HEK293 (cell line): ENCODE results near the gene ARHGAP35.

ENCODE experiments used
- CTCF ChIA-PET: fragments of 350-600 bp; formaldehyde crosslinking; extraction: SDS; loops from one replicate; lab custom pipeline; 2021; ENCODE audit warnings: antibody characterized with exemption; lab: Yijun Ruan, JAX
- POLR2A ChIA-PET: fragments of 300-600 bp; formaldehyde crosslinking; extraction: SDS; loops from one replicate; lab custom pipeline; 2020; ENCODE audit warnings: antibody characterized with exemption, inconsistent platforms; lab: Yijun Ruan, JAX
- H3K27ac ChIP-seq: fragments of 200-500 bp; sonication (Bioruptor generic); 2 replicates; pipeline ENCODE4 v1.5.1; 2014; ENCODE audit warnings: low read depth, low read length, control low read depth, inconsistent platforms; ENCODE audit errors: extremely low read depth
- H3K36me3 ChIP-seq, 2 experiments: fragments of 200-500 bp in 1 of 2; sonication (Bioruptor generic) in 1 of 2; 1 replicate in 1 of 2; 2 replicates in 1 of 2; pipeline ENCODE4 v1.5.1; 2014 to 2017; ENCODE audit warnings: inconsistent platforms in 2 of 2, low read length in 2 of 2; ENCODE audit not compliant: control insufficient read depth in 2 of 2, insufficient read depth in 1 of 2
- H3K4me1 ChIP-seq: fragments of 200-500 bp; sonication (Bioruptor generic); 2 replicates; pipeline ENCODE4 v1.5.1; 2014; ENCODE audit warnings: mild to moderate bottlenecking, low read length, inconsistent platforms; ENCODE audit not compliant: control insufficient read depth, insufficient read depth
- H3K4me3 ChIP-seq: 2 replicates; pipeline ENCODE4 v1.5.1; 2011; ENCODE audit warnings: low read depth, mild to moderate bottlenecking, control low read depth, low read length, moderate library complexity
- H3K9me3 ChIP-seq: fragments of 200-500 bp; sonication (Bioruptor generic); 2 replicates; pipeline ENCODE4 v1.5.1; 2014; ENCODE audit warnings: low read depth, low read length, inconsistent platforms; ENCODE audit not compliant: control insufficient read depth, insufficient read depth
- IKZF3 ChIP-seq: fragments of 450-650 bp; IDR thresholded peaks from 2 replicates; pipeline ENCODE4 v1.5.0; 2018; ENCODE audit warnings: missing biosample characterization, mild to moderate bottlenecking, missing genetic modification characterization, moderate library complexity
- KLF8 ChIP-seq: fragments of 450-650 bp; formaldehyde crosslinking; IDR thresholded peaks from 2 replicates; pipeline ENCODE4 v1.5.1; 2016; ENCODE audit warnings: missing biosample characterization, missing genetic modification characterization
- PATZ1 ChIP-seq: fragments of 450-650 bp; formaldehyde crosslinking; IDR thresholded peaks from 2 replicates; pipeline ENCODE4 v1.5.1; 2016; ENCODE audit warnings: missing biosample characterization, missing genetic modification characterization
- SALL2 ChIP-seq: fragments of 450-650 bp; formaldehyde crosslinking; IDR thresholded peaks from 2 replicates; pipeline ENCODE4 v1.5.0; 2017; ENCODE audit warnings: missing biosample characterization, mild to moderate bottlenecking, missing genetic modification characterization, borderline replicate concordance
- YY2 ChIP-seq: fragments of 450-650 bp; formaldehyde crosslinking; IDR thresholded peaks from 2 replicates; pipeline ENCODE4 v1.5.1; 2016; ENCODE audit warnings: missing biosample characterization, missing genetic modification characterization
- ZBTB10 ChIP-seq: fragments of 450-650 bp; formaldehyde crosslinking; IDR thresholded peaks from 2 replicates; pipeline ENCODE4 v1.5.1; 2016; ENCODE audit warnings: missing biosample characterization, missing genetic modification characterization
- ZNF239 ChIP-seq: fragments of 450-650 bp; formaldehyde crosslinking; IDR thresholded peaks from 2 replicates; pipeline ENCODE4 v1.5.1; 2016; ENCODE audit warnings: missing biosample characterization, missing genetic modification characterization
- ZNF266 ChIP-seq: fragments of 450-650 bp; formaldehyde crosslinking; IDR thresholded peaks from 2 replicates; pipeline ENCODE4 v1.5.1; 2016; ENCODE audit warnings: missing biosample characterization, missing genetic modification characterization, low read depth
- ZNF280D ChIP-seq: fragments of 450-650 bp; formaldehyde crosslinking; IDR thresholded peaks from 2 replicates; pipeline ENCODE4 v1.5.1; 2016; ENCODE audit warnings: missing biosample characterization, missing genetic modification characterization
- ZNF324 ChIP-seq: fragments of 450-650 bp; formaldehyde crosslinking; IDR thresholded peaks from 2 replicates; pipeline ENCODE4 v1.5.1; 2016; ENCODE audit warnings: missing biosample characterization, missing genetic modification characterization
- ZNF335 ChIP-seq: fragments of 450-650 bp; formaldehyde crosslinking; conservative IDR thresholded peaks from 2 replicates; pipeline ENCODE4 v1.5.1; 2016; ENCODE audit warnings: missing biosample characterization, missing genetic modification characterization
- ZNF354C ChIP-seq: fragments of 450-650 bp; formaldehyde crosslinking; IDR thresholded peaks from 2 replicates; pipeline ENCODE4 v1.5.1; 2016; ENCODE audit warnings: missing biosample characterization, missing genetic modification characterization, low read depth, borderline replicate concordance
- ZNF404 ChIP-seq: fragments of 450-650 bp; formaldehyde crosslinking; IDR thresholded peaks from 2 replicates; pipeline ENCODE4 v1.5.1; 2017; ENCODE audit warnings: missing biosample characterization, missing genetic modification characterization
- ZNF501 ChIP-seq: fragments of 450-650 bp; formaldehyde crosslinking; IDR thresholded peaks from 2 replicates; pipeline ENCODE4 v1.5.1; 2016; ENCODE audit warnings: missing biosample characterization, missing genetic modification characterization
- ZNF600 ChIP-seq: fragments of 450-650 bp; formaldehyde crosslinking; IDR thresholded peaks from 2 replicates; pipeline ENCODE4 v1.5.1; 2016; ENCODE audit warnings: missing biosample characterization, missing genetic modification characterization
- ZNF624 ChIP-seq: fragments of 450-650 bp; formaldehyde crosslinking; IDR thresholded peaks from 2 replicates; pipeline ENCODE4 v1.5.1; 2017; ENCODE audit warnings: missing biosample characterization, missing genetic modification characterization
- ZNF701 ChIP-seq: fragments of 450-650 bp; formaldehyde crosslinking; IDR thresholded peaks from 2 replicates; pipeline ENCODE4 v1.5.1; 2016; ENCODE audit warnings: missing biosample characterization, missing genetic modification characterization
- ZNF837 ChIP-seq: fragments of 450-650 bp; formaldehyde crosslinking; IDR thresholded peaks from 2 replicates; pipeline ENCODE4 v1.5.1; 2016; ENCODE audit warnings: missing biosample characterization, missing genetic modification characterization
- ZNF843 ChIP-seq: fragments of 450-650 bp; formaldehyde crosslinking; IDR thresholded peaks from 2 replicates; pipeline ENCODE4 v1.5.1; 2016; ENCODE audit warnings: missing biosample characterization, missing genetic modification characterization
- ZSCAN5A ChIP-seq: fragments of 450-650 bp; formaldehyde crosslinking; IDR thresholded peaks from 2 replicates; pipeline ENCODE4 v1.5.1; 2016; ENCODE audit warnings: missing biosample characterization, missing genetic modification characterization

The ARHGAP35 gene

GRCh38 chr19:46909356-46909755, 48.6 kb downstream of the ARHGAP35 start:
- Histone ChIP-seq H3K9me3 (no peaks in the 10 kb centered on the region), H3K36me3 (no peaks in the 10 kb centered on the region), H3K4me1 (peaks cover 41% of the 10 kb centered on the region), H3K4me3 (no peak overlapping the region), H3K27ac (no peak overlapping the region)
- POLR2A ChIA-PET: no interaction called here
- TF ChIP-seq ZNF324: no peak
- TF ChIP-seq ZNF239 (tag by site-specific recombination): no peak
- no peak for TF ChIP-seq ZNF843 (tag by site-specific recombination)
- no peak for TF ChIP-seq IKZF3 (tag by site-specific recombination)
- TF ChIP-seq ZNF501 (tag by site-specific recombination): no peak
- TF ChIP-seq ZNF280D (tag by site-specific recombination): no peak
- no peak for TF ChIP-seq ZNF335
- TF ChIP-seq PATZ1 (tag by site-specific recombination): no peak
- TF ChIP-seq ZNF624 (tag by site-specific recombination): no peak
- TF ChIP-seq ZNF701 (tag by site-specific recombination): no peak
- no peak for TF ChIP-seq KLF8 (tag by site-specific recombination)
- TF ChIP-seq ZBTB10 (tag by site-specific recombination): no peak
- no peak for TF ChIP-seq ZNF404 (tag by site-specific recombination)
- no peak for TF ChIP-seq ZNF837
- no peak for TF ChIP-seq SALL2
- no peak for TF ChIP-seq YY2 (tag by site-specific recombination)
- no peak for TF ChIP-seq ZNF354C
- TF ChIP-seq ZSCAN5A: no peak
- no peak for TF ChIP-seq ZNF266 (tag by site-specific recombination)
- TF ChIP-seq ZNF600: no peak
- CTCF ChIA-PET: interaction anchor here (1.0 to 2.4 kb wide), 3 partner anchors 46 to 82 kb away, joined by 3 to 13 read pairs (median 7); no protein-coding TSS in a partner anchor
